GM21515 (cell line): ENCODE data around the gene DNAJC5.

Source experiments
- ATAC-seq: cut with Tn5 transposase; IDR thresholded peaks from one replicate; pipeline ENCODE4 v1.9.1; 2021; ENCODE audit not compliant: unreplicated experiment

DNAJC5 gene

DNA sequence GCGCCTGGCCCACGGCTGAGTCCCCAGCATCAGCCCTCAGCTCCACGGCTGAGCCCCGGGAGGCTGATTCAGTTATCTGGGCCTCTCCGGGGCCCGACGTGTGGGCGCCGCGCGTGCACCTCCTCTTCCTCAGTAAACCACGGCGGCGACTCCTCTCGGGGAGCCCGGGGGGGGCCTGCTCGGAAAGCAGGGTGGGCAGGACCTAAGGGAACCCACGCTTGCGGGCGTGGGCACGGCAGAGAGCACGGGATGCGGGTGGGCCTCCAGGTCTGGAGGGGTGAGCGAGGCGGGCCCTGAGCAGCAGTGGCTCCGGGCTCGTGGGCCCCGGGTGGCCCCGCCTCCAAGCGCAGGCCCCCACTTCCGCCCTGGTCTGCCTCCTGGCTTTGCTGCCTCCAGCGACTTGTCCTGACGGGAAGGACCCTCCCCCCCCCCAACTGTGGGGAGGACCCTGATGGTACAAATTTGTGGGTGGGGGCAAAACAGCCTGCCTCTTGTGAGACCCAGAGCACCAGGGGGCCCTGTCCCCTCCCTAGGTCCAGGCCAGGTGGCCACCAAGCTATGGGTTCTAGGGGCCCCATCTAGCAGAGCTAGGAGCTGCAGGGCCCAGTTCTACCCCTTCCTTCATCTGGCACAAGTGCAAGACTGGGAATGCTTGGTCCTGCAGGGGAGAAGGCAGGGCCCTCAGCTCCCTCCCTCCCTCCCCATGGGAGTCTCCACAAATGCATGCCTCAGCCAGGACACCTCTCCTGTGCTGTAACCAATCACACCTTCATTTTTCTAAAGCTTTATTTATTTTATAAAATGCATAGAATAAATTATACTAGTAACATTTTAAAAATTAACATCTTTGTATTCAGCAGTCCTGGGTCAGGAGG is 44.4 kb downstream of the DNAJC5 start:
- ATAC-seq: no peak

DNA sequence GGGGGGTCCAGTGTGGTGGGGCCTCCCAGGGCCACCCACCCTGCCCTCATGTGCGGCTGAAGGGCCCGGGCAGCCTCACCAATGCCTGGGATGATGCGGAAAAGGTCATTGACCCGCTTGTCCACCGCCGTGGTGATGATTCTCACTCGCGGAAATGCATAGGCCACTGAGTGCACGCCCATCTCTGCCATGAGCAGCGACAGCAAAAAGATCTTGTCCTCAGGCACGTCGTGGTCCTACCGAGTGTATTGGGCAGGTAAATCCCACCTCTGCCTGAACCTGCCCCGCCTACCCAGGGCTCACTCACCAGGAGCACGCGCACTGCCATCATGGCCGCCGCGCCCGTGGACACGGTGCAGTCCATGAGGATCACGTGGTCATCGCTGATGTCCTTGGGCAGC is 45.1 kb downstream of the DNAJC5 start:
- no peak for ATAC-seq

DNA sequence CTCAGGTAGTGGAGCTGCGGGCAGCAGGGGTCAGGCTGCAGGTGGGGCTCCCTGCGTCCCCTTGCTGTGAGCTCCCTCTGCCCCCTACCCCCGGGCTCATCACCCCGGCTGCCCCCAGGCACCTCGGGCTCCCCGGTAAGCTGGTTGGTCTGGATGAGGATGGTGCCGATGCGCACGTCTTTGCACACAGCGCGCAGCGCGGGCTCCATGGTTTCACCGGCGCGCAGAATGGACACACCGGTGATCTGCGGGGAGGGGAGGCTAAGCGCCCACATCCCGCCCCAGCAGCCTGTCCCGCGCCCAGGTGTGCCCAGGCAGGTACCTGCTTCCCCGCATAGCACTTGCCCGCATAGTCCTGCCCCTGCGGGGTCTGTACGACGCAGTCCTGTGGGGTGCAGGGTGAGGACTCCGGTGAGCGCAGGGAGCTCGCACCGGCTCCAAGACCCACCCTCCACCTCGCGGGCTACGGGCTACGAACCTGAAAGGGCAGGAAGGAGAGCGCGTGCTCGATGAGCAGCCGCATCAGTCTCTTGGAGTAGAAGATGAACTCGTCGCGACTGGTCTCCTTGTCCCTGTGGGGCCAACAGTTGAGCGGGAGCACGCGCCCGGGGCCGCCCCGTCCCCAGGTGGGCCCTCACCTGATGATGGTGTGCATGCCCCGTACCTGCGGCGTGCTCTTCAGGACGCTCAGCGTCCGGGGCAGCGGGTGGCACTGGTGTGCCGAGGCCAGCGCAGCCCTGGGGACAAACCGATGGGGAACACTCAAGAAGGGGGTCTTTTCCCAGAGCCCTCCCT is 45.7 kb downstream of the DNAJC5 start:
- ATAC-seq: no peak

DNA sequence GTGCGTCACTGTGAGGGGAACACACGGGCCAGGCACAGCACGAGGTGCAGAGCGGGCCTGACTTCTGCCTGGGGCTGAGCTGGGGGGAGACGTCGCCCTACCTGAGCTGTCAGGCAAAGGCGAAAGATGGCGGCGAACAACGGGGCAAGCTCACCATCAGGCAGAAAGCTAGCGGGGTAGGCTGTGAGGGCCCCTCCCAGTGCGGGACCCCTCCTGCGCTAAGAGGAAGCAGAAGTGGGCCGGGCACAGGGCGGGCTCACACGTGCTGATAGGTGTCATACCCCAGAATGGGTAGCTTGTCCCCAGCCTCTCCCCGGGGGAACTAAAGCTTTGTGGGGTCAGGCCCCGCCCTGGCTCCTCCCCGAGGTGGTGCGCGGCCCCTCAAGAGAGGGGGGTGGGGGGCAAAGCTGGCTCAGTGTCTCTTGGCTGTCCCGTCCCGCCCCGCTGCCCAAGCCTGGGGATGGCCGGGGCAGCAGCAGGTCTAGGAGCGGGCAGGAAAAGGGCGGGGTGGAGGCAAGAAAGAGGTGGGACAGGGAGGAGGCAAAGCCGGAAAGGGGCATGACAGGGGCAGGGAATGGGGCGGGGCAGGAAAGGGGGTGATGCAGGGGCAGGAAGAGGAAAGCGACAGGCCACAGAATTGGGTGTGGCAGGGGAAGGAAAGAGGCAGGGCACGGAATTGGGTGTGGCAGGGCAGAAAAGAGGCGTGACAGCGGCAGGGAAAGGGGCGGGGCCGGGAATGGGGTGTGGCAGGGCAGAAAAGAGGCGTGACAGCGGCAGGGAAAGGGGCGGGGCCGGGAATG is 46.6 kb downstream of the DNAJC5 start:
- ATAC-seq: no peak

DNA sequence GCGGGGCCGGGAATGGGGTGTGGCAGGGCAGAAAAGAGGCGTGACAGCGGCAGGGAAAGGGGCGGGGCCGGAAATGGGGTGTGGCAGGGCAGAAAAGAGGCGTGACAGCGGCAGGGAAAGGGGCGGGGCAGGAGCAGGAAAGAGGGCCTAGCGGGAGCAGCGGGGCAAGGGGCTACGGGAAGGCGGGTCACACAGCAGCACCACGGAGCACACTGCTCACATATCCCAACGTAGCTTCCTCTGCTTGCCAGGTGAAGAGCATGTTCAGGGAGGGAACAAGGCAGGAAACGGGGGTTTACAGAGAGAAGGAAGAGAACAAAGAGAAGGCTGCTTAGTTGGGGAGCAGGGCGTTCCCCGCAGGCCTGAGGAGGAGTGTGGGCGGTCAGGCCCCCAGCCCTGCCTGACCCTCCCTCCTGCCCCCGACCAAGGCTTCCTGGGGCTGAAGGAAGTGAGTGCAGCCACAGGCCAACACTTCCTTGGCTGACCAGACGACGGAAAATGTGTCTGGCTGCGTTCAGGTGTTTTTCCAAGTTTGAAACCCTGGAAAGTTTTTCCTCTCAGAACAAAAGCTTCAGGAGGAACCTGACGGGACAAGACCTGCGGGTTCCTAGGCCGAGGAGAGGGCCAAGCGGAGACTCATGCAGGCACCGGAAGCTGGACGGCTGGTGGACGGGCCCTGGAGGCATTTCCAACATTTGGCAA is 47.5 kb downstream of the DNAJC5 start:
- ATAC-seq: no peak

DNA sequence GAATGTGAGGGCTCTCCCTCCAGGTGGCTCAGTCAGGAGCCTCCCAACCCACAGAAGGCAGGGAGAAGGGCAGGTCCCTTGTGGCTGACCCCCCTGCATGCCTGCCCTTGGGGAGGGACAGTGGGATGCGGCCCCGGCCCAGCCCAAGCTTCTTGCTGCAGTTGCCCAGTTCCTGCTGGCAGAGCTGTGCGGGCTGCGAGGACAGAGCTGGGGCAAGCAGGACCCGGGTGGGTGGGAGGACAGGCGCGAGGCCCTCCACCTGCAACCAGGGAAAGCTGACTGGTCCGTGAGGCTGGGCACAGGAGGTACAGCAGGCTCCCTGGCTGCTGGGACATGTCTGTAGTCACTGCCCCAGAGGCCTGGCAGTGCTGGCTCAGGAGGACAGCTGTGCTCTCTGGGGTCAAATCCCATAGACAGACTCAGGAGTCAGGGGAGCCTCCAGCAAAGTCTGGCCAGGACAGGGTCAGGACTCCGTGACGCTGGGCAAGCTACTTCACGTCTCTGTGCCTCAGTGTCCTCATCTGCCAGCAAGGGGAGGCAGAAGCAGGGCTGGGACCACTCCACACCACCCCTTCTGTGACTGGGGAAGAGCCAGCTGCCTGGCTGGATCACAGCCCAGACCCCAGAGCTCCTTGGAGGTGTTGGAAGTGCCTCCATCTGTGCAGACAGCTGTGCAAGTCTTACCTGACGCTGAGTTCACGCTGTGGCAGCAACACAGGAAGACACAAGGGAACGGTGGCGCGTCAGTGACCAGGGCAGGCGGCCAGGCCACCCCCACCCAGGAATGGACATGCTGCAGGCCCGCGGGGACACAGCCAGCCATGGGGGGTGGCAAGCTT is 48.3 kb downstream of the DNAJC5 start:
- no peak for ATAC-seq

DNA sequence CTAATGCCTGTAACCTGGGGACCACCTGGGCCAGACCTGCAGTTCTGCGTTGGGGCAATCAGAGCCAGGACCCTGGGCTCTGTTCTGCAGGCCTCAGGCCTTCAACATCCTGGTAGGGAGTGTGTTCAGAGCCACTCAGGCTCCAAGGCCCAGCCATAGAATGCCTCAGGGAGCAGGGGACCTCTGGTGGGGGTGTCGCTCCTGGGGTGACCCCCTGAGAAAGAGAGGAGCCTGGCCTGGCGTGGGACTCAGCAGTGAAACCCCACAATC is 48.8 kb downstream of the DNAJC5 start:
- ATAC-seq: no peak

DNA sequence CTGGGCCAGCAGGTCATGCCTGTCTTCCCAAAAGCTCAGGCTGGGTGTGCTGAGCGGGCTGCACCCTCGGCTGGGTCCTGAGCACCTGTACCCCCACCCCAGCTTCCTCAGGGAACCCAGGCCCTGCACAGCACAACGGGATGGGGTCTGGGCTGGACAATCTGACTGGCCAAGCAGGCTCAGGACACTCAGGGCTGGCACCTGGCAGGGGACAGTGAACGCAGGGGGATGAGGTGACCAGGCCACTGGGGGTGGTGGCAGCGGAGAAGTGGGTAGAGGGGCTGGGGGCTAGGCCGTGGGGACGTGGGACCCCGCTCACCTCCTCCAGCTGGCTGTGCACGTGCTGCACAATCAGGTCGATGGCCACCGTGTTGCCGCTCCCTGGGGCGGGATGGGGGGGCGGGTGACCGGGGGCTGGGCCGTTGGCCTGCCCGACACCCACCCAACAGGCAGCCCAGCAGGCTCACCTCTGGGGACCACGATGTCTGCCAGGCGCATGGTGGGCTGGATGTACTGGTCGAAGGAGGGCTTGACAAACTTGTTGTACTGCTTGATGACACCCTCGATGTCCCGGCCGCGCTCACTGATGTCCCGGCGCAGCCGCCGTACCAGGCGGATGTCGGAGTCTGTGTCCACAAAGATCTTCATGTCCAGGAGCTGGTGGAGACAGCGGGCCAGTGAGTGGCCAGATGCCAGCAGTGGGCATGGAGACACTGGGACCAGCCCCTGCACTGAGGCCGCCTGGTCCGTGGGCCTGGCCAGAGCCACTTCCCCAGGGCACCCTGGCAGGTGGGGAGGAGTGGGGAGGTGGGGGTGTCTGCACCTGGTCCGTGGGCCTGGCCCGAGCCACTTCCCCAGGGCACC is 49.4 kb downstream of the DNAJC5 start:
- no peak for ATAC-seq

DNA sequence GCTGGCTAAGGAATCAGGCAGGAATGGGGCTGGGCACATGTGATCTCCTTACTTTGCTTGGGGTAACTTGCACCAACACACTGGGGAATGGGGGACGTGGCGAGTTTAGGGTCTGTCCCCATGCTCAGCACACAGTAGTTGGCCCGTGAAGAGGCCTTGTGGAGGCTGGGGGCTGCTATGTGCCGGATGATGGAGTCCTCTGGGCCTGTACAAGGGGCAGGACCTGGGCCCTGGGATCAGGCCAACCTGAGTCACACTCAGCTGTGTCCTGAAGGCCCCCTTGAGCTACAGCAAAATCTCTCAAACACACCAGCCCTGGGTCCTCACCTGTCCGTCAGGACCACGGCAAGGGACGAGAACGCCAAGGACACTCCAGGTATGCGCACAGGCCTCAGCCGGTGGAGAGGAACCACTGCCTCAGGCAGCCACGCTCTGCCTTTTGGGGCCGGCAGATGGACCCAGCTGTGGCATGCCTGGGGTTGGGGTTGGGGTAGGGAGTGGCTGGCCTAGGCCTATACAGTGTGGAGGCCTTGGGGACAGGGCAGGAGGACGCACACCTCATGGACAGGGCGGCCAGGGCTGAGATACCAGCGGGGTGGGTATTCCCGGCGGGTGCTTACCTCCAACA is 50.2 kb downstream of the DNAJC5 start:
- ATAC-seq: no peak

DNA sequence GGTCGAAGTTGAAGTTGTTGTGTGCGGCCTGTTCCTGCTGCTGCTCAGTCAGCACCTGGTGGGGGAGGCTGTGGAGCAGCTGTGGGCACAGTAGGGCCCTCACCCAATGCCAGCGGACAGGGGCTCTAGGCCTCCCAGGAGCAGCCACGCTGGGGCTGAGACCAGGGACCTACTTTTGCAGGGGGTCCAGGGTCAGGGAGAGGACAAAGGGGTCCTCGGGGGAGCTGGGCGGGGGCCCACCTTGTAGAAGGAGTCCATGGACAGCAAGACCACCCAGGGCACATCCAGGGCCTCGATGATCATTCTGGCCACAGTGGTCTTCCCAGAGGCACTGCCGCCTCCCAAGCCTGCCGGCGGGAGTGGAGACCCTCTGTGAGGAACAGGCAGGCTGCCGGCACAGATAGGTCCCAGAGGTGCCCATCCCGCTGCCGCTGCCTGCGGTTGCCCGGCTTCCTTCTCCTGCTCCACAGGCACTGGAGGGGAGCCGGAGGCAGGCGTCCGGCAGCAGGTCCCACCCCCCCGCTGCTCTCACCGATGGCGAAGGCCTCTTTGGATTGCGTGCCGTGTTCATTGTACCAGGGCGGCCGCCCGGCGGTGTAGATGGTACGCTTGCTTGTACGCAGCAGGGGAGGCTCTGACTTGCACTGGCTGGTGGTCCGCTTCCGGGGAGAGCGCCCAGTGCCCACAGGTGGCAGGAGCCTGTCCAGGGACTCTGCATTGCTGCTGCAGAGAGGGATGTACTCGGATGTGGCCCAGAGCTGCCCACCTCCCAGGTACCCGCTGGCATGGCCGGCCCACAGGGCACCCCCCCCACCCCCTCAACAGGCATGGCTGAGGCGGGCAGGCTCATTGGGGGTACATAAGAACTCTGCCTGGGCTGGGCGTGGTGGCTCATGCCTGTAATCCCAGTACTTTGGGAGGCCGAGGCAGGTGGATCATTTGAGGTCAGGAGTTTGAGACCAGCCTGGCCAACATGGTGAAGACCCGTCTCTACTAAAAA is 51.3 kb downstream of the DNAJC5 start:
- no peak for ATAC-seq

DNA sequence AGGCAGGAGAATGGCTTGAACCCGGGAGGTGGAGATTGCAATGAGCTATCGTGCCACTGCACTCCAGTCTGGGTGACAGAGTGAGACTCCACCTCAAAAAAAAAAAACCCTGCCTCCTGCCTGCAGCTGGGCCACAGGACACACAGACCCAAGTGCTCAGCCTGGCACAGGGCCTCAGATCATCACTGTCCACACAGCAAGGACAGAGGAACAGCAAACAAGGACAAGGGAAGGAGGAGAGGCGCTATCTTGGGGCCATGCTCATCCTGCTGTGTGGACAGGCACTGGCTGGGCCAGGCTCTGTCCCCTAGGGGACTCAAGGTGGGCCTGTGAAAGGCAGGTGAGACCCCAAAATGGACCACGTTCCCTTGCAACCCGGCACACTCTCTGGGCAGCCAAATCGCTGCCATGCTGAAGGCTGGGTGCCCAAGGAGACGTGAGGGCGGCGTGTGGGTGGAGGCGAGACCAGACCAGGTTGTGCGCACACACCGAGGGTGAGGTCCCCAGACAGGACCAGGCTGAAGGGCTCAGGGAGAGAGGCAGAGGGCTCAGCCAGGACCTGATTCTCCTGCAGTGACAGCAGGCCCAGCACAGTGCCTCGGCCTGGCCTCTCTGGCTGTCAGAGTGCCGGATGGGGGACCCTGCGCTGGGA is 52.2 kb downstream of the DNAJC5 start:
- no peak for ATAC-seq

DNA sequence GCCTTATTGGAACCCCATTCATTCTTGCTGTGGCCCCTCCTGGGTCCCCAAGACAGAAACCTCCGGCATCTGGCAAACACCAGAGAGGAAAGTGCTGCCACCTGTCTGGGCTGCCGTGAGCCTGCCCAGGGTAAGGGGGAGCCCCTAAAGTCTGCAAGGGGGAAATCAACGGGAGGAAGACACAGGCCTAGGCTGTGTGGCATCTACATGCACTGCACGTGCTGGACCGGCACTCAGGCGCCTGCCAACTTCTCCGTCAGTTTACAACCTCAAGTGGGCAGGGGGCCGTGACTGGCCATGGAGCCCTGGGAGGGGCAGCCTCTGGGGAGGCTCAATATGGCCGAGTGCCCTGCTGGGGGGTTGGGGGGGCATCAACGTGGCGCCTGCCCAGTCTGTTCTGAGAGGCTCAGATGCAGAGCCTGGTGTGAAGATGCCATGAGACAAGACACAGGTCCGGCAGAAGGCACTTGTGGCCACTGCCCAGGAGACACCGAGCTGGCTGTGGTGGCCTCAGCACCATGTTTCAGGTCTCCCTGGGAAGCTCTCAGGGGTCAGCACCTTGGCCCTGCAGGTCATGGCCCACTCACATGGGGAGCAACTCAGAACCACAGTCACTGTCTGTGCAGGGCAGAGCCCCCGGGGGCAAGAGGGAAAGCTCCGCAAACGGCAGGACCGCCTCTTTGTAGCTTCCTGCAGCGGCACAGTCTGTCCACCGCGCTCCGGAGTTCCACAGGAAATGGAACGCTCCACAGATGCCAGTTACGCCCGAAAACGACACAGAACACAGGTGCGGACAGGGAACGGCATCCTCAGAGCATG is 52.9 kb downstream of the DNAJC5 start:
- no peak for ATAC-seq

DNA sequence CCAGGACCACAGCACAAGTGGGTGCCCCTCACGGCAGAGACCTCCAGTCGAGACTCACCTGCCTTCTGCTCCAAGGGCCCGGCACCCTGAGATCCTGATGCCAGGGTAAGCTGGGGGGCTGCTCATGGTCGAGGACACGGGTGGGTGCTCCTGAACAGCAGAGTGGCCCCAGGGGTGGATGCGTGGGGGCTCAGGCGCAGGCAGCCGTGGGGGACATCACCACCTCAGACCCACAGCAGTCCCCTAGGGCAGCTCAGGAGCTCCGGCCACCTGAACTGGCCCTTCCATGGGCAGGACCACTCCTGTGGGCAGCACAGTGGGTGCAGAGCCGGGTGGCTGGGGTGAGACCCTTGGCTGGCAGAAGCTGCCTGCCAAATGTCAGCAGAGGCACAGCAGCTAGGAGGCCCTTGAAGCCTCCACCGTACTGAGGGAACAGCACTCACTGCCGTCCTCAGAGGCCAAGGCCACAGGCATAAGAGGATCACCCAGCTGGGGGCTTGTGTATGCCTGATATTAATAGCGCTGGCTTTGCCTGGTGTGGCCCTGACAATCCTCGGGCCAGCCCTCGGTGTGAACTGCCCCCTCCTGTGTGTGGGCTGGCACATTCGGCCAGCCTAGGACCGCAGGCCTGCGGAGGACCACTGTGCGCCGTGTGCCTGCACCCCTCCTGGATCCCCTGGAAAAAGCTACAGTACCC is 55.9 kb downstream of the DNAJC5 start:
- no peak for ATAC-seq

DNA sequence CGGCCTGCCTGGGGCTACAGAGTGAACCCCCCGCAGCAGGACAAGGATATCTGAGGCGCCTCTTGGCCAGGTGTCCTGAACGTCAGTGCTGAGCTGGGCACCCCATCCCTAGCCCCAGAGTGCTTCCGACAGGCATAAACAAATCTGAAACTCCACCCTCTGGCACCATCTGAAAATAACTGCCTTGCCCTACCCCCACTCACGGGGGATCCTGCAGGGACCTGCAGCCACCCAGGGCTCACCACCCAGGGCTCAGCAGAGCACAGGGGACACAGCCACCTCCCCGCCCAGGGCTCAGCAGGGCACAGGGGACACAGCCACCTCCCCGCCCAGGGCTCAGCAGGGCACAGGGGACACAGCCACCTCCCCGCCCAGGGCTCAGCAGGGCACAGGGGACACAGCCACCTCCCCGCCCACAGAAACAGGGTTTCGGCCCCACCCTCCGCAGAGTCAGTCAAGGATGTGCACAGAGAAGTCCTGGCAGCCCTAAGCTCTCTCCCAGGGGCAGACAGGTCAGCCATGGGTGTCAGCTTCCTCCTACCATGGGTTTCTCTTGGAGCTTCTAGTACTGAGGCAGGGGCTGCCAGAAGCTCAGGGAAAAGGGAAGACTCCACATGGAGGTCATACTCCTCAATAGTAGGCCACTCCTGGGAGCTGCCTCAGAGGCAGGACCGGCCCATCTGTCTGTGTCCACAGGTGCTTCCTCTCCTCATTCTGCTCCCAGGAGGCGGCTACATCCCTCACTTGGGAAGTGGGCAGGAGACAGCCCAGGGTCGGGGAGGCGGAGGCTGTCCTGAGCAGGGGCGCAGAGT is 56.7 kb downstream of the DNAJC5 start:
- no peak for ATAC-seq

DNA sequence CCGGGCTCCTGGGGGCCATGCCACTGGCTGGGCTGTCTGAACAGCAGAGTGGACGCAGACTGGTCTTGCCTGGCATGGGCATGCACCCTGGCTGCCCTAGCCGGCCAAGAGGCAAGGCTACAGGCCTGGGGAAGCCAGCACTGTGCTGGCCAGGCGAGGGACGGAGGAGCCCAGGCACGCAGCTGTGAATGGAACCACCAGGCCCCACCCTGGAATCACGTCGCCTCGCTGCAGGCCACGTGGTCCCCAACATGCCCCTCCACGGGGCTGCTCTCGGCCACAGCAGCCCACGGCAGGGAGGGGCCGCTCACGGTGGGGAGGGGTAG is 57.2 kb downstream of the DNAJC5 start:
- no peak for ATAC-seq
